HEK293T (cell line): Measurements from ENCODE around the gene HBS1L.

Experiments
- ARNT ChIP-seq: fragments of 450-650 bp; IDR thresholded peaks from 2 replicates; pipeline ENCODE4 v1.6.1; 2017; ENCODE audit warnings: mild to moderate bottlenecking
- BHLHE40 ChIP-seq: fragments of 450-650 bp; IDR thresholded peaks from 2 replicates; pipeline ENCODE4 v1.6.1; 2016; ENCODE audit warnings: mild to moderate bottlenecking, moderate library complexity, borderline replicate concordance
- FOXA1 ChIP-seq: fragments of 450-650 bp; IDR thresholded peaks from 2 replicates; pipeline ENCODE4 v1.6.1; 2016; ENCODE audit warnings: mild to moderate bottlenecking
- FOXK2 ChIP-seq: fragments of 450-650 bp; IDR thresholded peaks from 2 replicates; pipeline ENCODE4 v1.6.1; 2016; ENCODE audit warnings: mild to moderate bottlenecking
- FOXM1 ChIP-seq: fragments of 450-650 bp; IDR thresholded peaks from 2 replicates; pipeline ENCODE4 v1.6.1; 2017; ENCODE audit warnings: mild to moderate bottlenecking, borderline replicate concordance
- HDGF ChIP-seq: fragments of 450-650 bp; IDR thresholded peaks from 2 replicates; pipeline ENCODE4 v1.6.1; 2017; ENCODE audit warnings: antibody characterized with exemption, borderline replicate concordance
- L3MBTL2 ChIP-seq: fragments of 450-650 bp; conservative IDR thresholded peaks from 2 replicates; pipeline ENCODE4 v1.6.1; 2016; ENCODE audit warnings: mild to moderate bottlenecking
- LEF1 ChIP-seq: fragments of 450-650 bp; IDR thresholded peaks from 2 replicates; pipeline ENCODE4 v1.6.1; 2017; ENCODE audit warnings: mild to moderate bottlenecking, borderline replicate concordance
- NFRKB ChIP-seq: fragments of 450-650 bp; IDR thresholded peaks from 2 replicates; pipeline ENCODE4 v1.6.1; 2016; ENCODE audit warnings: mild to moderate bottlenecking, moderate library complexity
- PKNOX1 ChIP-seq: fragments of 450-650 bp; IDR thresholded peaks from 2 replicates; pipeline ENCODE4 v1.6.1; 2016
- SP1 ChIP-seq: fragments of 450-650 bp; IDR thresholded peaks from 2 replicates; pipeline ENCODE4 v1.6.1; 2017
- SUZ12 ChIP-seq: fragments of 450-650 bp; IDR thresholded peaks from 2 replicates; pipeline ENCODE4 v1.6.1; 2016; ENCODE audit warnings: mild to moderate bottlenecking
- TARDBP ChIP-seq: fragments of 450-650 bp; IDR thresholded peaks from 2 replicates; pipeline ENCODE4 v1.6.1; 2016
- ZNF384 ChIP-seq: fragments of 450-650 bp; IDR thresholded peaks from 2 replicates; pipeline ENCODE4 v1.6.1; 2016

GRCh38 chr6:135085700-135086413 is 31.2 kb upstream of the HBS1L start:
- no peak for TF ChIP-seq SP1
- TF ChIP-seq BHLHE40 = no peak
- TF ChIP-seq L3MBTL2 = no peak
- TF ChIP-seq HDGF = no peak
- no peak for TF ChIP-seq FOXK2
- no peak for TF ChIP-seq FOXA1
- no peak for TF ChIP-seq SUZ12
- TF ChIP-seq ZNF384 = no peak
- TF ChIP-seq FOXM1 = no peak
- TF ChIP-seq LEF1 = no peak
- TF ChIP-seq TARDBP = no peak
- no peak for TF ChIP-seq ARNT
- no peak for TF ChIP-seq NFRKB
- no peak for TF ChIP-seq PKNOX1
